Stimulated activated CD4-positive, alpha-beta T cell treated with anti-CD3 and anti-CD28 coated beads, Interleukin-12 subunit alpha, Interleukin-12 subunit beta, amount 100 ng/mL, for 4 hours (primary cell): ENCODE data around the gene FBLN2.

Experiments used
- DNase-seq: peaks from one replicate; pipeline ENCODE4 v3.0.0-alpha.2; 2020

The FBLN2 gene

DNA sequence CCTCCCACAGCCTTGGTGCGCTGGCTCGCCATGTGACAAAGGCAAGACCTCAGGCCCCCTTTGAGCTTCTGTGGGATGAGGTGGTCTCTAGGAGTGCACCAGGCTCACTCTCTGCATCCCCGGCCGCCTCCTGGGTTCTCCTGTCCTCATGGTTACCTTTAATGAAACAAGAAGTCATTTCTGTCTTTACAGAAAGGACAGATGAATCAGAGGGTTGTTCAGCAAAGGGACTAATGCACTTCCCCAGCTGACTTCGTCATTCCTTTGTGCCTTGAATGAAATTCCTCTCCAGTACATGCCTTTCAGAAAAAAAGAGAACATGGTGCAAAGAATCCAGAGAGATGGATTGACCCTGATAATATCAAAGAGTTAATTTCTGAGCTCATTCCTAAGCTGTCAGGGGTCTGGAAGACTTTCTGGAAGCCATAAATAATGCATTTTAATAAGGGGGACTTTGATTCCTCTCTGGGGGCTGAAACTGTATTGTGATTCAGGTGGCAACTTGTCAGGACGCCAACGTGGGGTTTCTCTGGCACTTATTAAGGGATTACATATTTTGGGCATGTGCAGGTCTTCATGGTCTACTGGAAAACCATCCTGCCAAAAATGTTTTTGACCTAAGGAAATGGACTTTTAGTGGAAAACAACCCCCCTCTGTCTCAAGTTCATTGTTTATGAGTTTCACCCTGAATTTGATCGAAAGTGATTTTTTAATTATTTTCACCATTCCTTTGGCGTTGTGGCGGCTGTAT is 122.7 kb downstream of the FBLN2 start:
- DNase-seq: no peak

DNA sequence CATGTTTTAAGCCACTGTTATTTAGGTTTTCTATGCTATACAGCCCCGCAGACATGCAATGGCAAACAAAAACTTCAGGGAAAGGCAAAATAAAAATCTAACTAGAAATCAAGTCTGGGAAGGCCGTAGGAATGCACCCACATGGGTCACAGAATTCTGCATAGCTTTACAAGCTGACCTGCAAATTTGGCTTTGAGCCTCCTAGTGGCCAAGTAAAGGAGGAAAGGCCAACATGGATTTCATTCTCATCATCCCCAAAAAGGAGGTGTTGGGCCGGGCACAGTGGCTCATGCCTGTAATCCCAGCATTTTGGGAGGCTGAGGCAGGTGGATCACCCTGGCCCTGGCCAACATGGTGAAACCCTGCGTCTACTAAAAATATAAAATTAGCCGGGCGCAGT is 124.3 kb downstream of the FBLN2 start:
- no peak for DNase-seq

DNA sequence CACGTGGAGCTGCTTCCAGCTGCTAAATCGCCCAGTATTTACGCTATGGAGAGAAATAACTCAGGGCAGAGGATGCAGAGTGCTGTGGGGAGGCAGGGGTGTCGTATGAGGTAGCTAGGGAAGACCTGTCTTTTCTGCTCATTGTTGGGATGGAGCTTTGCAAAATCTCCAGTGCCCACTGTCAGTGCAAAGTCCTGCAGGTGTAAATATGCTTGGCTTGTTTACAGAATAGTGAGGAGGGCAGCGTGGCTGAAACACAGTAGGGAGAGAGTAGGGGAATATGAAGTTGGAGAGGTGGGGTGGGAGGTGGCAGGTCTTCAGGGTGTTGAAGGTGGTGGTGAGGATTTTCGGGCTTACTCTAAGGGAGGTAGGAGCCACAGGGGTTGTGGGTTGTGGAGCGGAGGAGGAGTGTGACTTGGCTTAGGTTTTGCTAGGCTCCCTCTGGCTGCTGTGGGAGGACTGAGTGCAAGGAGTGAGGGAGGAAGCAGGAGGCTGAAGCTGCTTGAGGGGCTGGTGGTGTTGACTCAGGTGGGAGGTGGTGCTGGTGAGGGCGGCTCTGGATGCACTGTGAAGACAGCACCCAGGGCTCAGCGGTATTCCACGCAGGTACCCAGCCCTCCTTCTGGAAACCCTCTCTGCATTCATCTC is 125.7 kb downstream of the FBLN2 start:
- no peak for DNase-seq

DNA sequence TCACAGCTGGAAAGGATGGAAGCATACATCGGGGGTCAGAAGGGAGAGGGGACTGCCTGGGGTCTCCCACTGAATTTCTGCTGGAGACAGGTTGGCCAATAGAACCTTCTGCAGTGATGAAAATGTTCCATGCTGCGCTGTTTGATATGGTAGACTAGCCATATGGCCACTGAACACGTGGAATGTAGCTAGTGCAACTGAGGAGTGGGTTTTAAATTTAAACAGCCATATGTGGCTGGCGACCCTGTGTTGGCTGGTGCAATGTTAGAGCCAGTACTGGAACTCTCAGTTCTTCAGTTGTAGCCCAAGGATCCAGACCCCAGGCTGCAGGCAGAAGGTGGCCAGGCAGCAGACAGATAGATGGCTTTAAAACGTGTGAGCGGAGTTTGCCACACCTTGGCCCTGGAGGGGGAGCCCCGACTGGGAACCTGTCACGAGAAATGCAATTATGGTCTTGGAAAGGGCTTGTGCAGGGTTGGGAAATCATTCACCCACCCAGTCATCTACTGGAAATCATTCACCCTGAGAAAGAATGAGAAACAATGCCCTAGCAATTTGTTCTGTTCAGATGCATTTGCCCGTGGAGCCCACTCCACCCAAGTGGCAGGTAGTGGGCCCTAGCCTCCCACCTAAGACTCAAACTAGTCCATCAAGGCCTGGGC is 127.6 kb downstream of the FBLN2 start:
- no peak for DNase-seq

DNA sequence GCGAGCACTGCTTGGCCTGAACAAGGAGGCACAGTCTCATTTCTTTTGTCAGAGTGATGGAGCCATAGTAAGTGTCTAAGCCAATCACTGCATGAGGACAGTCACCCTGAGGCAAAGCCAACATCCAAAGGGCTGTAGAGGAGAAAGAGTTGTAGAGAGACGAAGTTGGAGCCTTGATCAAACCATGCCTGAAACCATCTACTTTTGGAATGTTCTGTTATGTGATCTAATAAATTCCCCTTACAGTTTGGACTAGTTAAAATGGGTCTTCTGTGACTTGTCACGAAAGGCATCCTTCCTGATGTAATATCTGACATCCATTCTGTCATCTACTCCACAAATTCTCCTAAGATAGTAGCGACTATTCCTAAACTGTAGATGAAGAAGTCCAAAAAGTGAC is 128.3 kb downstream of the FBLN2 start:
- no peak for DNase-seq

DNA sequence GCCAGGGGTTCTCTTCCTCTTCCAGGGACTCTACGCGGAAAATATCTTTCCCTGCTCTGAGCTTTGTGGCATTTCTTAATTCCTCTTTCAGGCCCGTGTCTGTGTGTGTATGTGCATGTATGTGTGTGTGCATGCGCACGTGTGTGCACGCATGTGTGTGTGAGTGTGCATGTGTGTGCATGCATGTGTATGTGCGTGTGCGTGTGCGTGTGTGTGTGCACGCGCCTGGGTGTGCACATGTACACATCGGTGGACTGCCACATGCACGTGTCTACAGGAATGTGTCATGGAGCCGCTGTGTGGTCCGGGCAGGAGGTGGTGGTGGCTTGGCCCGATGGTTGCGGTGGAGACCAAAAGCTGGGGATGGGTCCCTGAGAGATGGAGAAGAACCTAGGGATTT is 133.0 kb downstream of the FBLN2 start:
- no peak for DNase-seq

DNA sequence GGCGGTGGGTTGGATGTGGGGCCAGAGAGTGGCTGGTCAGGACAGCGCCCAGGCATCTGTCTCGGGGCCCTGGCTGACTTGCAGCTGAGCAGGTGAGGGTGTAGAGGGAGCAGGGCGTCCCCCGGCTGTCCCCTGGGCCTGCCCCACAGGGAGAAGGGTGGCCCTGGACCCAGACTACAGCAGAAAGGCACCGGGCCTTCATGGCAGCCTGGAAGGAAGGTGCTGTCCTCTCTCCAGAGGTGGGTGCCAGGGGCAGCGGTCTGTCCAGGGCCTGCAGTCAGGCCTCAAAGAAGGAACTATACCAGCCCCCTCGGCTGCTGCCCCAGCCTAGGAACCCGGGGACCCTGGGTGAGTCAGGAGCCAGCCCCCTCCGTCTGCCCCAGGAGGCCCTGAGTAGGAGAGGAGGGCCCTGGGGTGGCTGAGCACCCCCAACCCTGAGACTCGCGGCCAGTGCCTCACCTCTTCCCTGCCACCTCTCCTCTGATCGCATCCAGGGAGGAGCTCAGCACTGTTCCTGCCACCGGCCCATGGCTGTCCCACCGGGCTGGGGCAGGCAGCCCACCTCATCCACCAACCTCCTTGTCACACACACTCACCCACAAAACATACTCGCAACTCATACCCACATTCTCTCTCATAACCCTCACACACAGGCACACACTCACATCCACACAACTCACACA is 133.5 kb downstream of the FBLN2 start:
- DNase-seq: no peak

DNA sequence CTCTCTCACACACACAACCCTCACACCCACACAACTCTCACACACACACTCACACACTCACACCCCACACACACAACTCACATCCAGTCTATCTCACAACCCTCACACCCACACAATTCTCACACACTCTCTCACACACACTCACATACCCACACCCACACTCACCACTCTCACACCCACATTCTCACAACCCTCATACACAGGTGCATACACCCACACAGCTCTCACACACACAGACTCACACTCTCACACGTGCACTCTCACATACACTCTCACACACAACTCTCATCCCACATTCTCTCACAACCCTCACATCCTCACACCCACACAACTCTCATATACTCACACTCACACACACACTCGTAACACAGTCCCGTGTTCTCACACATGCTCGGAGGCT is 134.4 kb downstream of the FBLN2 start:
- DNase-seq: no peak

DNA sequence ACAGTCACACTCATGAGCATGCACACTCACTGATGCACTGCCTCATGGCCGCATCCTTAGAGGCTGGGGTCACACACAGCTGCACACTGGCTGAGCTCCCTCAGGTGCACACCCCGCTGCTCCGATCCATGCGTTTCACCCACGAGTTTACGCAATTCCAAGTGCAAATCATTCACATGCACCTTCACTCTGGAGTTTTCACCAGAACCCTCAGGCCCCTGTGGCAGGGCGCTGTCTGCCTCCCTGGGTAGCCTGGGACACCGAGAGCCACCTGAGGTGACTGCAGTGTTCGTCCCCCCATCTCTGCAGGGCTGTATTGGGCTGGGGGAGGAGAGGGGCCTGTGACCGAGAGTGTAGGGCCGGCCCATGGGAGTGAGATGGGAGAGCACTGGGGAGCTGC is 134.8 kb downstream of the FBLN2 start:
- DNase-seq: no peak

DNA sequence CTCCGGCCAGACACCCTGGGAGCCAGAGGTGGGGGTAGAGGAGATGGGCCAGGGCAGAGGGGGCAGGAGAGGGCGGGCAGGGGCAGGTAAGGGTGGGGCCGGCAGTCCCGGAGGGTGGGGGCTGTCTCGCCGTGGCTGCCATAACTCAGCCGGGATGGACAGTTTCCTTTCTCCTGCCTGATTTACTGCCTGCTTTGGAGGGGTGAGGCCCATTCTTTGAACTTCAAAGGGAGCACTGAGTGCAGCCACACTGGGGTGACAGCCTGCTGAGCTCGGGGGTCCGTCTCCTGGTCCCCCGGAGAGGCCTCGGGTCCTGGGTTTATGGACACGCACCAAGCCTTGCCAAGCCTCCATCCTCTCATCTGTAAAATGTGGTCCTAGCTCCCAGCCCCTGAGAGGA is 135.4 kb downstream of the FBLN2 start:
- no peak for DNase-seq

DNA sequence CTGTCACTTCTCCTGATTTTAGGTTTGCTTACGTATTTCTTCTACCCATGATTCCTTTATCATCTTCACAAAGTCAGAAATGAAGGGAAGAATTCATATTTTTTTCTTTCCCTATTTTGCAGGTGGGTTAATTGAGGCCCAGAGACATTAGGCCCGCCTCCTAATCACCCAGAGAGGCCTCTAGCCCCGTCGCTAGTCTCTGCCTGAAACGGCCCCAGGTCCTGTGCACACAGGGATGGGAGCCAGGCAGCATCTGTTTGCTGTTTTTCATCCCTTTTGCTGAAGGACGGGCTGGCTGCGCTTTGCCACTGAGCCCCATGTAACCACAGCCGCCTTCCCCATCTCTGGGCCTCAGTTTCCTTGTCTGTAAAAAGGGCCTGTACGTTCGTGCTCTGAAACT is 135.9 kb downstream of the FBLN2 start:
- DNase-seq: no peak

DNA sequence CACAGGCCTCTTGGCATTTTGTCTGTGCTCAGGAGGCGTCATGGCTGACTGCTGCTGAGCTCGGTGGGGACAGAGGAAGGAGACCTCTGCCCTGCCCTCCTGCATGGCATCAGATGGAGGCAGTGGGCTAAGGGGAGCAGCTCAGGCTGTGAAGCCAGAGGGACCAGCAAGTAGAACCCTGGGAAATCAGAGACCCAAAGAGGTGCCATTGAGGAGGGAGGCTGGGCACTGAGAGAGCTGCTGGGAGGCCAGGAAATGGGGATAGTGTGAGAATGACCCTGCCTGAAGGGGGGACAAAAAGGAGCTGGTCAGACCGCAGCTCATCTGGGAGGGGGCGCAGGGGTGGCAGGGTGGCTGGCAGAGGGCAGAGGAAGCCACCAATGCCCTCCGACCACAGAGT is 136.8 kb downstream of the FBLN2 start:
- no peak for DNase-seq

DNA sequence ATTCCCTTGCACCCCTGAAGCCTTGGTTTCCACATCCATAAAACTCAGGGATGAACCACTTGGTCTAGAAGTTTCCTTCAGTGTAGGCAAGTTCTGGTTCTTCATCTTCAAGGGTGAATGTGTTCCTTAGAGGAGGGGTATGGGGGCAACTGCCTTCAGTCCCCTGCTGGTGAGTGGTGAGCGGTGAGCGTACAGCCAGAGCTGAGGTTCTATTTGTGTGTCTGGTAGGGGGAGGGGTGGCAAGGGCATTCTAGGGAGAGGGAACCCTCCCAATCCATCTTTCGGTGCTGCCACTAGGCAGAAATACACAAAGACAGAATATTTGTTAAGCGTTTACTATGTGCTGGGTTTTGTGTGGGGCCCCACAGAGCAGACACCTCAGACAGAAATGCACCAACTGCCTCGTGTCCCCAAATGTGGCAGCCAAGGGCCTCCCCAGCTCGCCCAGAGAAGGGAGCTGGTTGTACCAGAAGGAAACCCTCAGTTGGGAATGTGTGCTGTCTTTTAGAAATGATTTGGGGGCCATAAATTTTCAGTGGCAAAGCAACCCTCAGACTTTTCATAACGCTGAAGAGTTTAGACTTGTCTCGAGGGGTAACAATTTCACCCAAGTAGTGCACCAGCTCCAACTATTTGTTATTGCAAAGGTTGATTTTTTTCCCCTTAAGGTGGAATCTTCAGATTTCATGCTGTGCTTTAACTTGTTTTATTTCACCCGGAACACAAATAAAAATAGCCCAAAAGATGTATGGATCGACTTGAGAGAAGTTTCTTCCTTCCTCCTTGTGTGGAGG is 137.6 kb downstream of the FBLN2 start:
- DNase-seq: no peak

DNA sequence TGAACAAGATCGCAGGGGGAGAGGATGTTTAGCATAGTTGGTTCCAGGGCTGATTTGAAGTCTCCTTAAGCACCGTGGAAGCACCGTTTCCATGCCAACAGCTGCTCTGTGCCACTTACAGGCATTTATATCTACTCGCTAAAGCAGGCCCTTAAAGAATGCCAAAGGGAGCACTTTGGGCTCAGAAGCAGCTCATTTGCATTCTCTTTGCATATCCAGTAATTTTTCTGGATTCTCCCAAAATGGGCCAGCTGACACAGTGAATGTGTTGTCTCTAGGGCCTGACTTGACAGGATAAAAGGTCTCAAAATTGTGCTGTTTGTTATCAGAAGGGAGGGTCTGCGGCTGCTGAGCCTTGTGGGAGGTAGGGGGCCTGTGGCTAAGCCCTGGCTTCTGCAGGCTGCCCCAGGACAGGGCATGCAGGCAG is 138.6 kb downstream of the FBLN2 start:
- DNase-seq: no peak
